Bladder microvascular endothelial cell (primary cell): Measurements from ENCODE around the gene AP1AR. TPM values are rescaled to one million over a fixed set of nuclear protein-coding genes. Genes with fewer than 3 reads are reported as not detected.

Source experiments
- total RNA-seq: library from RNA; depleted of rRNA; stranded (reverse); fragments of >200 nt; gene quantifications from 2 replicates; pipeline ENCODE4 v1.2.3, GENCODE V29; 2014

The AP1AR gene
- total RNA-seq: 28.2 and 41.9 TPM in 2 replicates

GRCh38 chr4:112231779-112232713 is at the start of gene AP1AR:
Gene AP1AR, plus strand, starts transcription at chr4:112231787. Its CDS starts 305 bp downstream, at chr4:112232092.

GRCh38 chr4:112296949-112297880 is 65.6 kb downstream of the AP1AR start, which contains the start of gene ALPK1:
Gene ALPK1, plus strand, starts transcription at chr4:112297369.

Other genes with a start within 250 kb of the AP1AR start
- 13.6 and 19.1 TPM in 2 replicates for gene FAM241A, start 86.3 kb upstream of the AP1AR start, total RNA-seq
- 7.3 and 21.4 TPM in 2 replicates for gene TIFA, start 54.1 kb downstream of the AP1AR start, total RNA-seq
- gene ALPK1, start 65.6 kb downstream of the AP1AR start, total RNA-seq: 4.2 and 5.3 TPM in 2 replicates